ENCODE results near the gene ELMO2.

ELMO2 gene

GRCh38 chr20:46406200-46406985 lies at the start of gene ELMO2:
Gene ELMO2 (minus strand): TSS chr20:46406615. CDS start chr20:46394482, 12,133 bp downstream.
- Histone ChIP-seq H2AFZ (ENCODE audit: low read length) (no peak within 1 kb of the TSS), H3K4me2 (ENCODE audit: low read length) (peak within 1 kb of the TSS; percentile 87), H4K20me1 (ENCODE audit: insufficient read depth, low read length) (no peaks in the 10 kb centered on the region), H3K79me2 (ENCODE audit: insufficient read depth, low read length) (no peaks in the 10 kb centered on the region), H3K4me3 (ENCODE audit: low read depth, low read length, poor library complexity, severe bottlenecking) (peak within 1 kb of the TSS; percentile 73), H3K9ac (ENCODE audit: low read length) (peak within 1 kb of the TSS; percentile 62), H3K27ac (ENCODE audit: low read depth, low read length, poor library complexity, severe bottlenecking) (no peak within 1 kb of the TSS), H3K36me3 (ENCODE audit: insufficient read depth, low read length) (no peaks in the 10 kb centered on the region), H3K27me3 (ENCODE audit: insufficient read depth, low read length) (no peaks in the 10 kb centered on the region), H3K9me2 (ENCODE audit: low read depth, low read length) (no peaks in the 10 kb centered on the region), H3F3A (ENCODE audit: insufficient read depth, low read length) (no peaks in the 10 kb centered on the region), H3K9me3 (ENCODE audit: low read length) (no peaks in the 10 kb centered on the region), H3K4me1 (ENCODE audit: insufficient read depth, low read length, severe bottlenecking) (peaks cover 24% of the 10 kb centered on the region)
- TF ChIP-seq CTCF (IDR thresholded peaks at IDR 0.05; ENCODE audit: low read length) (no peak), EZH2 (IDR thresholded peaks at IDR 0.05; ENCODE audit: borderline replicate concordance, low read length) (no peak)

DNA sequence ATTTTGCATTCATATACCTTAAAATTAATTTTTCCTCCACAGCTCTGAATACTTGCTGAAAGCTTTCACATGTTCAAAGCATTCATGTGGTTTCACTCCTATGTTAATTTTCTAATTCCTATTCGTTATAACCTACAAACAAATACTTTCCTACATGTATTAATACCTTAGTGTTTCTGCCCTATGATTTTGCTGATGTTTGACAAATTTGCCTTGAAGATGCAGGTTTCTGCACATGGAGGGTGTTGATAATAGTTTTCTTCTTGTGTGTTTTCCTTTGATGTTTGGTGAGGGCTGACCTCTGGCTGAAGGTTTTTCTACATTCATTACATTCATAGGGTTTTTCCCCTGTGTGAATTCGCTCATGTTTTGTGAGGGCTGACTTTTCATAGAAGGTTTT lies 49.3 kb upstream of the ELMO2 start:
- H3K27ac ChIP-seq (ENCODE audit: low read depth, low read length, poor library complexity, severe bottlenecking), result no peak overlapping the region
- no peaks in the 10 kb centered on the region for H3K36me3 ChIP-seq (ENCODE audit: insufficient read depth, low read length)
- no peaks in the 10 kb centered on the region for H3K27me3 ChIP-seq (ENCODE audit: insufficient read depth, low read length)
- peaks cover 14% of the 10 kb centered on the region for H3K9me3 ChIP-seq (ENCODE audit: low read length)
- no peak overlapping the region for H3K4me3 ChIP-seq (ENCODE audit: low read depth, low read length, poor library complexity, severe bottlenecking)
- H2AFZ ChIP-seq (ENCODE audit: low read length), result no peak overlapping the region
- no peaks in the 10 kb centered on the region for H3F3A ChIP-seq (ENCODE audit: insufficient read depth, low read length)
- H3K4me2 ChIP-seq (ENCODE audit: low read length), result no peak overlapping the region
- no peaks in the 10 kb centered on the region for H3K4me1 ChIP-seq (ENCODE audit: insufficient read depth, low read length, severe bottlenecking)
- H3K9me2 ChIP-seq (ENCODE audit: low read depth, low read length), result no peaks in the 10 kb centered on the region
- H4K20me1 ChIP-seq (ENCODE audit: insufficient read depth, low read length), result no peaks in the 10 kb centered on the region
- no peak overlapping the region for H3K9ac ChIP-seq (ENCODE audit: low read length)
- TF ChIP-seq CTCF (IDR thresholded peaks at IDR 0.05; ENCODE audit: low read length), result no peak
- no peak for TF ChIP-seq EZH2 (IDR thresholded peaks at IDR 0.05; ENCODE audit: borderline replicate concordance, low read length)
- H3K79me2 ChIP-seq (ENCODE audit: insufficient read depth, low read length), result no peaks in the 10 kb centered on the region

GRCh38 chr20:46446851-46447250 lies 40.4 kb upstream of the ELMO2 start:
- H3K27me3 ChIP-seq (ENCODE audit: insufficient read depth, low read length), result peaks cover 4% of the 10 kb centered on the region; the same call in 1 of the 2 replicates
- H3K4me2 ChIP-seq (ENCODE audit: low read length), result no peak overlapping the region
- H3K4me3 ChIP-seq (ENCODE audit: low read depth, low read length, poor library complexity, severe bottlenecking), result no peak overlapping the region
- H4K20me1 ChIP-seq (ENCODE audit: insufficient read depth, low read length), result no peaks in the 10 kb centered on the region
- H2AFZ ChIP-seq (ENCODE audit: low read length), result no peak overlapping the region
- H3K9me3 ChIP-seq (ENCODE audit: low read length), result 0 out of 2 replicates have a peak, but pooled peaks cover 2% of the 10 kb centered on the region
- no peaks in the 10 kb centered on the region; the same call in 1 of the 2 replicates for H3K36me3 ChIP-seq (ENCODE audit: insufficient read depth, low read length)
- TF ChIP-seq CTCF (IDR thresholded peaks at IDR 0.05; ENCODE audit: low read length) (no peak), EZH2 (IDR thresholded peaks at IDR 0.05; ENCODE audit: borderline replicate concordance, low read length) (no peak)
- H3F3A ChIP-seq (ENCODE audit: insufficient read depth, low read length), result no peaks in the 10 kb centered on the region
- no peak overlapping the region for H3K27ac ChIP-seq (ENCODE audit: low read depth, low read length, poor library complexity, severe bottlenecking)
- no peaks in the 10 kb centered on the region for H3K79me2 ChIP-seq (ENCODE audit: insufficient read depth, low read length)
- H3K9ac ChIP-seq (ENCODE audit: low read length), result no peak overlapping the region
- no peaks in the 10 kb centered on the region for H3K4me1 ChIP-seq (ENCODE audit: insufficient read depth, low read length, severe bottlenecking)
- H3K9me2 ChIP-seq (ENCODE audit: low read depth, low read length), result no peaks in the 10 kb centered on the region
